IPS-20b (cell line): ENCODE measurements around the gene ABCF1.
"Not testable (repeated sequence)": the region's sequence is repeated elsewhere in the genome, so short reads cannot be mapped to it uniquely, and the experiment has no call there.

Experiments used
- H3K27ac ChIP-seq: one replicate; pipeline ENCODE4 v1.5.1; 2013; ENCODE audit warnings: low read length
- H3K27me3 ChIP-seq: 2 replicates; pipeline ENCODE4 v1.6.1; 2013; ENCODE audit warnings: mild to moderate bottlenecking, low read length, inconsistent platforms; ENCODE audit not compliant: insufficient read depth
- H3K36me3 ChIP-seq: 2 replicates; pipeline ENCODE4 v1.6.1; 2013; ENCODE audit warnings: low read depth, mild to moderate bottlenecking, inconsistent platforms, low read length, moderate library complexity; ENCODE audit not compliant: insufficient read depth
- H3K4me1 ChIP-seq: 2 replicates; pipeline ENCODE4 v1.6.1; 2013; ENCODE audit warnings: mild to moderate bottlenecking, control low read depth, inconsistent platforms, low read length, moderate library complexity; ENCODE audit not compliant: insufficient read depth
- H3K4me3 ChIP-seq: 2 replicates; pipeline ENCODE4 v1.5.1; 2013; ENCODE audit warnings: mild to moderate bottlenecking, low read length, inconsistent platforms
- H3K9ac ChIP-seq: 2 replicates; pipeline ENCODE4 v1.6.1; 2013; ENCODE audit warnings: low read depth, mild to moderate bottlenecking, inconsistent platforms, low read length, moderate library complexity
- H3K9me3 ChIP-seq: 2 replicates; pipeline ENCODE4 v1.6.1; 2013; ENCODE audit warnings: mild to moderate bottlenecking, low read depth, low read length, inconsistent platforms; ENCODE audit not compliant: insufficient read depth

The ABCF1 gene

DNA sequence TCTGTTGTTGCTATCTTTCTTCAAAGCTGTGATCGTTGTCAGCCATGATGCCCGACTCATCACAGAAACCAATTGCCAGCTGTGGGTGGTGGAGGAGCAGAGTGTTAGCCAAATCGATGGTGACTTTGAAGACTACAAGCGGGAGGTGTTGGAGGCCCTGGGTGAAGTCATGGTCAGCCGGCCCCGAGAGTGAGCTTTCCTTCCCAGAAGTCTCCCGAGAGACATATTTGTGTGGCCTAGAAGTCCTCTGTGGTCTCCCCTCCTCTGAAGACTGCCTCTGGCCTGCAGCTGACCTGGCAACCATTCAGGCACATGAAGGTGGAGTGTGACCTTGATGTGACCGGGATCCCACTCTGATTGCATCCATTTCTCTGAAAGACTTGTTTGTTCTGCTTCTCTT lies 19.3 kb downstream of the ABCF1 start:
- no peaks in the 10 kb centered on the region for H3K9me3 ChIP-seq
- H3K4me3 ChIP-seq: no peak overlapping the region
- H3K27me3 ChIP-seq: no peaks in the 10 kb centered on the region
- H3K4me1 ChIP-seq: no peaks in the 10 kb centered on the region
- peaks cover 94% of the 10 kb centered on the region for H3K36me3 ChIP-seq
- H3K27ac ChIP-seq: no peak overlapping the region
- no peak overlapping the region for H3K9ac ChIP-seq

DNA sequence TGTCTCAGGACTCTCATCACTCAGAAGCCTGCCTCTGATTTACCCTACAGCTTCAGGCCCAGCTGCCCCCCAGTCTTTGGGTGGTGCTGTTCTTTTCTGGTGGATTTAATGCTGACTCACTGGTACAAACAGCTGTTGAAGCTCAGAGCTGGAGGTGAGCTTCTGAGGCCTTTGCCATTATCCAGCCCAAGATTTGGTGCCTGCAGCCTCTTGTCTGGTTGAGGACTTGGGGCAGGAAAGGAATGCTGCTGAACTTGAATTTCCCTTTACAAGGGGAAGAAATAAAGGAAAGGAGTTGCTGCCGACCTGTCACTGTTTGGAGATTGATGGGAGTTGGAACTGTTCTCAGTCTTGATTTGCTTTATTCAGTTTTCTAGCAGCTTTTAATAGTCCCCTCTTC lies 19.8 kb downstream of the ABCF1 start:
- no peak overlapping the region for H3K9ac ChIP-seq
- H3K36me3 ChIP-seq: peaks cover 89% of the 10 kb centered on the region
- H3K4me1 ChIP-seq: no peaks in the 10 kb centered on the region
- H3K4me3 ChIP-seq: no peak overlapping the region
- H3K27ac ChIP-seq: no peak overlapping the region
- no peaks in the 10 kb centered on the region for H3K9me3 ChIP-seq
- H3K27me3 ChIP-seq: no peaks in the 10 kb centered on the region

DNA sequence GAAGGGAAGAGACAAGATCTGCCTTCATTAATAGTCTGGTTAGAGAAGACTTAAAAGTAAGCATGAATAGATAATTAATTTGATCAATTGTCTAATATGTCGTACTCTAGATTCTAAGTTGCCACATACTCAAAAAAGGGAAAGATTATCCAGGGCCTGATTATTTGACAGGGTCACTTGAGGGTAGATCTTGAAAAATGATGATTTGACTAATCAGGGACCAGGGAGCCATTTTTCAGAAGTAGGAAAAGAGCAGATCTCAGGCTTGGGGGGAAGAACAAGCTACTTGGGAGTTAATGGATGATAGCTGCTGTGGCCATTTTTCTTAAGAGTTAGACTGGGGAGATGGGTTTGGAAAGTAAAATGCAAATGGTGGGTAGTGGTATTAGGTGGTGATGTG lies 21.0 kb downstream of the ABCF1 start:
- Histone ChIP-seq H3K4me1 (no peaks in the 10 kb centered on the region), H3K27me3 (no peaks in the 10 kb centered on the region), H3K27ac (no peak overlapping the region), H3K9ac (no peak overlapping the region), H3K36me3 (peaks cover 76% of the 10 kb centered on the region), H3K9me3 (no peaks in the 10 kb centered on the region), H3K4me3 (no peak overlapping the region)

DNA sequence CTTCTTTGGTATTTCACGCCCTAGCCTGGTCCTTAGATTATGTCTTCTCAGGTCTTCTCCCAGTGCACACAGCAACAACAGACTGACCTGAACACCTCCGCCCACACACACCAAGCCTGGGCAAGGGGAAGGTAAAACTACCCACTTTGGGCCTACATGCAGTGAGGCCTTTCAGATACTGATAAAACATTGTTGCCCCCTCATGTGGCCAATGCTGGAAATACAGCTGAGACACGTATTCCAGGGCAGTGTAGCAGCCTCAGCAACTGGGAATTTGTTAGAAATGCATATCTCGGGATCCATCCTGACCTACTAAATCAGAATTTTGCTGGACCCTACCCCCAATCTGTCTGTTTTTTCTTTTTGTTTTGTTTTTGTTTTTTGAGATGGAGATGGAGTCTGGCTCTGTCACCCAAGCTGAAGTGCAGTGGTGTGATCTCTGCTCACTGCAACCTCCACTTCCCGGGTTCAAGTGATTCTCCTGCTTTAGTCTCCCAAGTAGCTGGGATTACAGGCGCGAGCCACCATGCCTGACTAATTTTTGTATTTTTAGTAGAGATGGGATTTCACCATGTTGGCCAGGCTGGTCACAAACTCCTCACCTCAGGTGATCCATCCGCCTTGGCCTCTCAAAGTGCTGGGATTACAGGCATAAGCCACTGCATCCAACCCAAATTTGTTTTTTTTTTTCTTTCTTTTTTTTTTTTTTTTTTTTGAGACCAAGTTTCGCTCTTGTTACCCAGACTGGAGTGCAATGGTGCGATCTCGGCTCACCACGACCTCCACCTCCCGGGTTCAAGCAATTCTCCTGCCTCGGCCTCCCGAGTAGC lies 26.3 kb downstream of the ABCF1 start:
- not testable (repeated sequence) for H3K27ac ChIP-seq, H3K4me1 ChIP-seq, H3K9me3 ChIP-seq, H3K27me3 ChIP-seq, H3K9ac ChIP-seq, H3K4me3 ChIP-seq
- peaks cover 59% of the 10 kb centered on the region for H3K36me3 ChIP-seq

DNA sequence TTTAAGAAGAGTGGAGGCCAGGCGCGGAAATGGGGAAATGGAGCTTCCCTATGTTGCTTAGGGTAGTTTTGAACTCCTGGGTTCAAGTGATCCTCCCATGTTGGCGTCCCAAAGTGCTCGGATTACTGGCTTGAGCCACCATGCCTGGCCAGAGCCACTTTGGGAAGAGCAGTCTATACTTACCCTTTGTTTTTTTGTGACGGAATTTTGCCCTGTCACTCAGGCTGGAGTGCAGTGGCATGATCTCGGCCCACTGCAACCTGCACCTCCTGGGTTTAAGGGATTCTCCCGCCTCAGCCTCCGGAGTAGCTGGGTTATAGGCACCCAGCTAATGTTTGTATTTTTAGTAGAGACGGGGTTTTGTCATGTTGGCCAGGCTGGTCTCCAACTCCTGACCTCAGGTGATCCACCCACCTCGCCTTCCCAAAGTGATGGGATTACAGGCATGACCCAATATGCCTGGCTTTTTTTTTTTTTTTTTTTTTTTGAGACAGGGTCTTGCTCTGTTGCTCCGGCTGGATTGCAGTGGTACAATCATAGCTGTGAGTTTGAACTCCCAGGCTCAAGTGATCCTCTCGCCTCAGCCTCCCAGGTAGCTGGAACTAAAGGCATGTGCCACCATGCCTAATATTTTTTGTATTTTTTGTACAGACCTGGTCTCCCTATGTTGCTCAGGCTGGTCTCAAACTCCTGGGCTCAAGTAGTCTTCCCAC lies 27.8 kb downstream of the ABCF1 start:
- Histone ChIP-seq H3K9ac (no peak overlapping the region), H3K9me3 (no peaks in the 10 kb centered on the region), H3K36me3 (peaks cover 61% of the 10 kb centered on the region), H3K4me3 (no peak overlapping the region), H3K4me1 (no peaks in the 10 kb centered on the region), H3K27ac (no peak overlapping the region), H3K27me3 (no peaks in the 10 kb centered on the region)

DNA sequence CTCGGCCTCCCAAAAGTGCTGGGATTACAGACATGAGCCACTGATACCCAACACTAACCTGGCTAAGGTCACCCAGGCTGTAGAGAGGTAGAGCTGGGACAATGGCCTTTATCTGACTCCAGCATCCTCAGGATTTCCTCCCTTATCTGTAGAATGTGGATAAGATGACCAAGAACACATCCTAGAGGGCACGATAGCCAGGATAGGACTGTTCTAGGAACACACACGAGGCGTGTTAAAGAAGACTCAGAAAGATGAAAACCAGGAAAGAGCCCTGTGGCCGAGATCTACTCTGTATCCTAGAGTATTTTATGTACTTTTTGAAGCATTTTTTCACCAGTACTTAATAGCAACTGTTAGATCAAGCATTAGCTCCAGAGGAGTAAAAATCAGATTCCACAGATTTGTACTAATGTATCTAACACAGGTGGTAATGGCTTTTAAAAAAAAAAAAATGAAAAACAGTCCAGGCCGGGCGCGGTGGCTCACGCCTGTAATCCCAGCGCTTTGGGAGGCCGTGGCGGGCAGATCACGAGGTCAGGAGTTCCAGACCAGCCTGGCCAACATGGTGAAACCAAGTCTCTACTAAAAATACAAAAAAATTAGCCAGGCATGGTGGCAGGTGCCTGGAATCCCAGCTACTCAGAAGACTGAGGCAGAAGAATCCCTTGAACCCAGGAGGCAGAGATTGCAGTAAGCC lies 28.5 kb downstream of the ABCF1 start:
- H3K4me1 ChIP-seq: no peaks in the 10 kb centered on the region
- no peak overlapping the region for H3K4me3 ChIP-seq
- H3K27me3 ChIP-seq: no peaks in the 10 kb centered on the region
- no peaks in the 10 kb centered on the region for H3K9me3 ChIP-seq
- H3K9ac ChIP-seq: no peak overlapping the region
- H3K36me3 ChIP-seq: peaks cover 61% of the 10 kb centered on the region
- H3K27ac ChIP-seq: no peak overlapping the region

DNA sequence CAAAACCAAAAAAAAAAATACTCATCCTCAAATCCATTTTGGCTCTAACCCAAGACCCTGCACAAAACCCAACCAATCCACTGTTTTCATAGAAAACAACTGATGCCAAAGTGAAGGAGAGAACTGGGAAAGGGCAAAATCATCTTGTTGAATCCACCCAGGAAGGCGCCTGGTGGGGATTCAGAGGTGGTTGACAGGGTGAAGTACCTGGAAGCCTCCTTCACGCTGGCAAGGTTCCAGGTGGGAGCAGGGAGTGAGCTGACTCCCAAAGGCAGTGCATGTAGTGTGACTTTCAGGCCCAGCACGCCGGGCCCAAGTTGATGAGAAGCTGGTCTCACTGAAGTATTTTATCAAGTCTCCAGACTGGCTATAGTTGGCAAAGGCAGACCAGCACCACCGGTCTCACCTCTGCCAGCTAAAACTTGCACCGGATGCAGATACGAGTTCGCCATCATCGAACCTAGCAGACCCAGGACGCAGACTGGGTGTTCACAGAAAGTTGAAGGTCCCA lies 29.3 kb downstream of the ABCF1 start:
- Histone ChIP-seq H3K36me3 (peaks cover 65% of the 10 kb centered on the region), H3K27me3 (no peaks in the 10 kb centered on the region), H3K4me1 (no peaks in the 10 kb centered on the region), H3K27ac (no peak overlapping the region), H3K9ac (no peak overlapping the region), H3K4me3 (no peak overlapping the region), H3K9me3 (no peaks in the 10 kb centered on the region)

DNA sequence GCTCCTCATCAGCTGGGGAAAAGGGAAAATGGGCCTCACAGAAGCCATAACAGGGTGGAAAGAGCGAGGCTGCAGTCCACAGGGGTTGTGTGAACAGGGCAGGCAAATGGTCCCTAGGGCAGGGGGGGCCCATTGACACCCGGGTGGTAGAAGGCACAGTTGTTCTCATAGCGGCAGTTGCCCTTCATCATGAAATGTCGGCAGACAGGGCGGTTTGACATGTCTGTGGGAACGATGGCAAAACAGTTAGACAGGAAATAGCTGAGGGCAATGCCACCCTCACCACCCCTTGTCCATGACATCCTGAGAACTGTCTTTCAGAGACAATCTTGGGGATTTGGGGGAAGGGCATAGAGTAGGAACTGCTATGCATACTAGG lies 30.2 kb downstream of the ABCF1 start:
- no peaks in the 10 kb centered on the region for H3K9me3 ChIP-seq
- H3K4me3 ChIP-seq: no peak overlapping the region
- no peak overlapping the region for H3K9ac ChIP-seq
- peaks cover 74% of the 10 kb centered on the region for H3K36me3 ChIP-seq
- no peaks in the 10 kb centered on the region for H3K27me3 ChIP-seq
- H3K4me1 ChIP-seq: no peaks in the 10 kb centered on the region
- no peak overlapping the region for H3K27ac ChIP-seq

DNA sequence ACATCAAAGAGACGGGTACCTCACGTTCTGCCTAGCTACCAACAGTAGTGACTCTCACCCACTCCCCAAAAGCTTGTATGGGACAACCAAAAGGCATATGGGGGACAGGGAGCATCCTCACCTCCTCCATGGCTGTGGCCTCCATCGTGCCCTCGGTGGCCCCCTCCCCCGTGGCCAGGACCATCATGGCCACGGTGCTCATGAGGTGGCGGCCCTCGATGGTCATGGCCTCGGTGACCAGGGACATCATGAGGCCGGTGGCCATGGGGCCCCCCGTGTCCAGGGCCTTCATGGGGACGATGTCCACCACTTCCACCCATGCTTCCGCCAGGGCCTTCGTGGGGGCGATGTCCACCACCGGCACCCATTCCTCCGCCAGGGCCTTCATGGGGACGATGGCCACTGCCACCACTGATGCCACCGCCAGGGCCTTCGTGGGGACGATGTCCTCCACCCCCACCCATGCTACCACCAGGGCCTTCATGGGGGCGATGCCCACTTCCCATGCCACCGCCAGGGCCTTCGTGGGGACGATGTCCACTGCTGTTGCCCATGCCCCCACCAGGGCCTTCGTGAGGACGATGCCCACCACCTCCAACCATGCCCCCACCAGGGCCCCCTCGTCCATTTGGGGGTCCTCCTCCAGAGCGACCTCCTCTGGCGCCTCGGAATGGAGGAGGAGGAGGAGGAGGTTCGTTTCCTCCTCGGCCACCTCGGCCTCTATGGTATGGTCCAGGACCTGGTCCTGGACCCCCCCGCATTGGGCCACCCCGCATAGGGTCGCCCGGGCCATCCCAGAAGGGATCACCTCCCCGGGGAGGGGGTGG lies 30.8 kb downstream of the ABCF1 start:
- H3K27me3 ChIP-seq: no peaks in the 10 kb centered on the region
- no peak overlapping the region for H3K9ac ChIP-seq
- no peaks in the 10 kb centered on the region for H3K9me3 ChIP-seq
- no peaks in the 10 kb centered on the region for H3K4me1 ChIP-seq
- H3K4me3 ChIP-seq: no peak overlapping the region
- peaks cover 80% of the 10 kb centered on the region for H3K36me3 ChIP-seq
- H3K27ac ChIP-seq: no peak overlapping the region

DNA sequence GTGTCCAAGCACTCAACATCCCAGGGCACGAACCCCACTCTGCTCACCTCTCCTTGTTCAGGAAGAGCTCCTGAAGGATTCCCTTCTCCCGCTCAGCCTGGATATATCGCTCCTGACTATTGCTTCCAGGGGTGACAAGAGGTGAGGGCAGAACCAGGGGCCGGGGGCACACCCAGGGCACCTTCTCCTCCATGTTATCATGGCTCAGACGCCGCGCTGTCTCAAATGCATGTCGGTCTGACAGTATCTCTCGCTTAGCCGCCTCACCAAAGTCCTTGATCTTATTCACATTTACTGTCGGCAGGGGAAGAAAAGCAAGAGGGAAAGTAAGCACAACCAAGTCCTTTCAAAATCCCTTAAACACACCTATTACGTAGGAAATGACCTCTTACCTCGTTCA lies 32.7 kb downstream of the ABCF1 start:
- Histone ChIP-seq H3K36me3 (peaks cover 99% of the 10 kb centered on the region), H3K27me3 (no peaks in the 10 kb centered on the region), H3K9ac (no peak overlapping the region), H3K9me3 (no peaks in the 10 kb centered on the region), H3K4me1 (no peaks in the 10 kb centered on the region), H3K4me3 (no peak overlapping the region), H3K27ac (no peak overlapping the region)

DNA sequence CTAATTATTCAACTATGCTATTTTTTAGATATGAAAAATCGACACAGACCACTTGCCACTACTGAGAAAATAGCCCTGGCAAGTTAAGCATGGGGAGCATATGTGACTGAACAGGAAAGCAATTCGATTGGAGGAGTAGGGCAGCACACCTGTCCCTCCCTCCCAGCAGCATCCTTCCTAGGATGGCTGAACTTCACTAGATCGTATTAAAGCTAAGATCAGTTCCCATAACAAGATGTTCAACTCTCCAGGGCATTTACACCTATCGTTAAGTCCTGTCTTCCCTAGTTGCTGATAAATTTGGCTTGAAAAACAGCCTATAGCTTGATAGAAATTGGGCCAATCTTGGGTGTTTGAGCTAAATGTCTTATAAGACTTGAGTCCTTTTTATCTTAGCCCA lies 38.8 kb downstream of the ABCF1 start:
- Histone ChIP-seq H3K4me3 (no peak overlapping the region), H3K9me3 (no peaks in the 10 kb centered on the region), H3K27ac (no peak overlapping the region), H3K9ac (no peak overlapping the region), H3K27me3 (no peaks in the 10 kb centered on the region), H3K36me3 (peaks cover 87% of the 10 kb centered on the region), H3K4me1 (peaks cover 12% of the 10 kb centered on the region)
